Camera-type eye (tissue), 1 donor: Measurements from ENCODE around the gene FOXI3. TPM values are rescaled to one million over a fixed set of nuclear protein-coding genes. Genes with fewer than 3 reads are reported as not detected.

Experiments
- total RNA-seq: library from RNA; depleted of rRNA; stranded (reverse); fragments of >200 nt; gene quantifications from one replicate; pipeline ENCODE4 v1.2.3, GENCODE V29; 2014

The FOXI3 gene
- total RNA-seq: 7.1 TPM

DNA sequence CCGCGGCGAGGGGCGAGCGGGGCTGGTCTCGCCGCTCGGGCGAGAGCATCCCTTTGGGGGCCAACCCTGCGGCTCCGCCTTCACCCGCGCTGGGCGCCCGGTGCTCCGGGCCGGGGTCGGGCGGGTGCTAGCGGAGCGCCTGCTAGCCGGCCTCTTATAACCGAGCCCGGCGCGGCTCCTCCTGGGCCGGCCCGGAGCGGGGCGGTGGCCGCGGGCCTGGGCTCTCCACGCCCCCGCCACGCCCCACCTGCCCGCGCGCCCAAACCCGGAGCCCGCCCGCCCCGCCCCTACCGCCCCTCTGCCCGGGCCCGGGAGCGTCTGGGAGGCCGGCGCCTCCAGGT lies at the start of gene FOXI3:
Gene FOXI3, minus strand, starts transcription at position 129 of the 341 bp plus-strand sequence. CDS start 158 bp downstream, outside the sequence.

Other genes with a start within 250 kb of the FOXI3 start
- 35.7 TPM for gene EIF2AK3, start 174.8 kb upstream of the FOXI3 start, total RNA-seq
- 17.0 TPM for gene RPIA, start 239.0 kb upstream of the FOXI3 start, total RNA-seq